Parathyroid adenoma (tissue), 2 donors: ENCODE data around the gene ZBTB46.

ENCODE experiments used
- H2AFZ ChIP-seq: fragments of 300-600 bp; sonication (generic); one replicate; pipeline ENCODE4 v1.7.0; 2017; ENCODE audit warnings: antibody characterized with exemption, mild to moderate bottlenecking
- H3K27ac ChIP-seq: fragments of 300-600 bp; sonication (generic); one replicate; pipeline ENCODE4 v1.7.0; 2017
- H3K27me3 ChIP-seq: fragments of 300-600 bp; sonication (generic); one replicate; pipeline ENCODE4 v1.7.0; 2017; ENCODE audit warnings: low read length; ENCODE audit not compliant: control insufficient read depth, insufficient read depth
- H3K36me3 ChIP-seq: fragments of 300-600 bp; sonication (generic); one replicate; pipeline ENCODE4 v1.7.0; 2017; ENCODE audit warnings: low read length; ENCODE audit not compliant: control insufficient read depth, insufficient read depth
- H3K4me1 ChIP-seq: fragments of 300-600 bp; sonication (generic); one replicate; pipeline ENCODE4 v1.7.0; 2017; ENCODE audit warnings: control low read depth
- H3K4me2 ChIP-seq: fragments of 300-600 bp; sonication (generic); one replicate; pipeline ENCODE4 v1.7.0; 2017; ENCODE audit warnings: low read length
- H3K4me3 ChIP-seq: fragments of 300-600 bp; sonication (generic); one replicate; pipeline ENCODE4 v1.7.0; 2017; ENCODE audit warnings: low read depth, low read length
- H3K79me2 ChIP-seq: fragments of 300-600 bp; sonication (generic); one replicate; pipeline ENCODE4 v1.7.0; 2017; ENCODE audit warnings: control low read depth
- H3K9ac ChIP-seq: fragments of 300-600 bp; sonication (generic); one replicate; pipeline ENCODE4 v1.7.0; 2017; ENCODE audit warnings: mild to moderate bottlenecking
- H3K9me3 ChIP-seq: fragments of 300-600 bp; sonication (generic); one replicate; pipeline ENCODE4 v1.7.0; 2017; ENCODE audit warnings: low read length; ENCODE audit not compliant: control insufficient read depth
- CTCF ChIP-seq: fragments of 300-600 bp; sonication (generic); IDR thresholded peaks from one replicate; pipeline ENCODE4 v1.7.0; 2017; ENCODE audit warnings: antibody characterized with exemption, mild to moderate bottlenecking
- donor health status: primary hyperparathyroidism.

The ZBTB46 gene, protein sequence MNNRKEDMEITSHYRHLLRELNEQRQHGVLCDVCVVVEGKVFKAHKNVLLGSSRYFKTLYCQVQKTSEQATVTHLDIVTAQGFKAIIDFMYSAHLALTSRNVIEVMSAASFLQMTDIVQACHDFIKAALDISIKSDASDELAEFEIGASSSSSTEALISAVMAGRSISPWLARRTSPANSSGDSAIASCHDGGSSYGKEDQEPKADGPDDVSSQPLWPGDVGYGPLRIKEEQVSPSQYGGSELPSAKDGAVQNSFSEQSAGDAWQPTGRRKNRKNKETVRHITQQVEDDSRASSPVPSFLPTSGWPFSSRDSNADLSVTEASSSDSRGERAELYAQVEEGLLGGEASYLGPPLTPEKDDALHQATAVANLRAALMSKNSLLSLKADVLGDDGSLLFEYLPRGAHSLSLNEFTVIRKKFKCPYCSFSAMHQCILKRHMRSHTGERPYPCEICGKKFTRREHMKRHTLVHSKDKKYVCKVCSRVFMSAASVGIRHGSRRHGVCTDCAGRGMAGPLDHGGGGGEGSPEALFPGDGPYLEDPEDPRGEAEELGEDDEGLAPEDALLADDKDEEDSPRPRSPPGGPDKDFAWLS

GRCh38 chr20:63830841-63831588, at the start of gene ZBTB46:
Gene ZBTB46 (minus strand): TSS chr20:63831264. CDS start chr20:63790757, 40,507 bp downstream.
- Histone ChIP-seq H3K9me3 (no peaks in the 10 kb centered on the region), H3K4me1 (peaks cover 17% of the 10 kb centered on the region), H3K9ac (no peak within 1 kb of the TSS), H2AFZ (peak within 1 kb of the TSS; percentile 80), H3K4me2 (peak within 1 kb of the TSS; percentile 95), H3K27ac (peak within 1 kb of the TSS; percentile 36), H3K36me3 (no peaks in the 10 kb centered on the region), H3K27me3 (no peaks in the 10 kb centered on the region), H3K79me2 (peaks cover 26% of the 10 kb centered on the region), H3K4me3 (peak within 1 kb of the TSS; percentile 68)
- TF ChIP-seq CTCF: no peak

DNA sequence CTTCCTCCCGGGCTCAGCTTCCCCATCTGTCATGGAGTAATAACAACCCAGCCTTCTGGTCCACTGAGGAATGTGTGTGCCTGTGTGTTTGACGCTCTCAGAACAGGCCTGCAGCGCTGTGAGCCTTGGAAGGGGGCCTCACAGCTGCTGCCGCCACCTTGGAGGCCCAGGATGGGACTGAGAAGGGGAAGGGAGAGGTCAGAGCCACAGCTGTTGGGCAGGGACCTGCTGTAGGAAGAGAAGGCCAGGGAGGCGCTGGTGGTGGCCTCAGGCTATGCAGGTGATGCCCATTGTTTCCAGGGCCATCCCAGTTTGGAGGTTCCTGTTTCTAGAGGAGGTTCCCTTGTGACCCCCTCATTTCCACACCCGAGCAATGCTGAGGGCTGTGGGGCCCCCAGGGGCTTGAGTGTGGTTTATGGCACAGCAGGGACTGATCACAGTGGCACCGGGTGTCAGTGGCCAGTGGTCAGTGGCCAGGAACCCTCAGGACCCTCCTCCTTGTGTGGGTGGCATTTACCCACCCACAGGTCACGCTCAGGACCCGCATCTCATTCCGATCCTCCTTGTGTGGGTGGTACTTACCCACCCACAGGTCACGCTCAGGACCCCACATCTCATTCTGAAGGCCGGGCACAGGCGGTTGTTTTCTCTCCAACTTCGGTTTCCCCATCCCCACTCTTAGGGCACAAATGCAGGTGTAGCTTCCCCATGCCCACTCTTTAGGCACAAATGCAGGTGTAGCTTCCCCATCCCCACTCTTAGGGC, 48.0 kb upstream of the ZBTB46 start:
- no peak for TF ChIP-seq CTCF
- no peak overlapping the region for H3K4me2 ChIP-seq
- H3K79me2 ChIP-seq: peaks cover 59% of the 10 kb centered on the region
- no peak overlapping the region for H3K27ac ChIP-seq
- H3K9me3 ChIP-seq: no peaks in the 10 kb centered on the region
- H3K9ac ChIP-seq: no peak overlapping the region
- H3K27me3 ChIP-seq: no peaks in the 10 kb centered on the region
- H2AFZ ChIP-seq: no peak overlapping the region
- H3K4me3 ChIP-seq: no peak overlapping the region
- no peaks in the 10 kb centered on the region for H3K36me3 ChIP-seq
- no peaks in the 10 kb centered on the region for H3K4me1 ChIP-seq

- no peak overlapping the region for H3K9ac ChIP-seq
- peaks cover 61% of the 10 kb centered on the region for H3K79me2 ChIP-seq
These were observed 46.8 kb upstream of the ZBTB46 start for GRCh38 chr20:63877755-63878470.

More at GRCh38 chr20:63877755-63878470, 46.8 kb upstream of the ZBTB46 start:
- H2AFZ ChIP-seq: no peak overlapping the region
- no peak overlapping the region for H3K4me2 ChIP-seq
- H3K27me3 ChIP-seq: no peaks in the 10 kb centered on the region
- no peak for TF ChIP-seq CTCF
- H3K9me3 ChIP-seq: no peaks in the 10 kb centered on the region
- no peaks in the 10 kb centered on the region for H3K4me1 ChIP-seq
- H3K36me3 ChIP-seq: no peaks in the 10 kb centered on the region
- H3K4me3 ChIP-seq: no peak overlapping the region
- no peak overlapping the region for H3K27ac ChIP-seq
